ENCODE measurements around the gene GPR83.
"Not testable (repeated sequence)": the region's sequence is repeated elsewhere in the genome, so short reads cannot be mapped to it uniquely, and the experiment has no call there.

GPR83 gene

DNA sequence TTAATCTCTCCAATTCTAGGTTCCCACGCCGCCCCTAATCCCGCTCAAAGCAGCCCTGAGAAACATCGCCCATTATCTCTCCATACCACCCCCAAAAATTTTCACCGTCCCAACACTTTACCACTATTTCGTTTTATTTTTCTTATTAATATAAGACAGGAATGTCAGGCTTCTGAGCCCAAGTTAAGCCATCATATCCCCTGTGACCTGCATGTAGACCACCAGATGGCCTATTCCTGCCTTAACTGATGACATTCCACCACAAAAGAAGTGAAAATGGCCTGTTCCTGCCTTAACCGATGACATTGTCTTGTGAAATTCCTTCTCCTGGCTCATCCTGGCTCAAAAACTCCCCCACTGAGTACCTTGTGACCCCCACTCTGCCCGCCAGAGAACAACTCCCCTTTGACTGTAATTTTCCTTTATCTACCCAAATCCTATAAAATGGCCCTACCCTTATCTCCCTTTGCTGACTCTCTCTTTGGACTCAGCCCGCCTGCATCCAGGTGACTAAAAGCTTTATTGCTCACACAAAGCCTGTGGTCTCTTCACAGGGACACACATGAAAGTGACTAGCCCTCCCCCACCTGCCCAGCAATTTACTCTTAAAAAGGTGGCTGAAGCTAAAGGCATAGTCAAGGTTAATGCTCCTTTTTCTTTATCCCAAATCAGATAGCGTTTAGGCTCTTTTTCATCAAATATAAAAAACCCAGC is 50.2 kb downstream of the GPR83 start:
- not testable (repeated sequence) for DNase-seq

DNA sequence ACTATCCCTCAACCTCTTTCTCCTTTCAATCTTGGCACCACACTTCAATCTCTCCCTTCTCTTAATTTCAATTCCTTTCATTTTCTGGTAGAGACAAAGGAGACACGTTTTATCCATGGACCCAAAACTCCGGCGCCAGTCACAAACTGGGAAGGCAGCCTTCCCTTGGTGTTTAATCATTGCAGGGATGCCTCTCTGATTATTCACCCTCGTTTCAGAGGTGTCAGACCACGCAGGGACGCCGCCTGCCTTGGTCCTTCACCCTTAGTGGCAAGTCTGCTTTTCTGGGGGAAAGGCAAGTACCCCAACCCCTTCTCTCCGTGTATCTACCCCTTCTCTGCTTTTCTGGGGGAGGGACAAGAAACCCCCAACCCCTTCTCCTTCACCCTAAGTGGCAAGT is 54.9 kb downstream of the GPR83 start:
- not testable (repeated sequence) for DNase-seq

DNA sequence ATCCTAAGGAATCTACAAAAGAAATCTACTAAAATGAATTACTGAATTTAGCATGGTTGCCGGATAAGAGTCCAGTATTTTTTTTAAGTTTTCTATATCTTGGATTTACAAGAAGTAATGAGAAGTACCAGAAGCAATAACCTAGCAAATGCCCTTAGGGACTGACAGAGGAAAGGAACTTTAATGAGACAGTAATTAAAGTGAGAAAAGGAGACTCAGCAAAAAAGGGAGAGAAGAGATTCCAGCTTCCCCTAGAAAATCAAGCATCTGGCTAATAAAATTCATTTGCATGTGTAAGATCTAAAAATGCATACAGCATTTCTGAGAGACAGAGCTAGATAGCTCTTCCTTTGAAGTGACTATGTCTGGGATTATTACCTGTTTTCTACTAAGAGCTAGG is 57.7 kb downstream of the GPR83 start:
- DNase-seq = no peak

DNA sequence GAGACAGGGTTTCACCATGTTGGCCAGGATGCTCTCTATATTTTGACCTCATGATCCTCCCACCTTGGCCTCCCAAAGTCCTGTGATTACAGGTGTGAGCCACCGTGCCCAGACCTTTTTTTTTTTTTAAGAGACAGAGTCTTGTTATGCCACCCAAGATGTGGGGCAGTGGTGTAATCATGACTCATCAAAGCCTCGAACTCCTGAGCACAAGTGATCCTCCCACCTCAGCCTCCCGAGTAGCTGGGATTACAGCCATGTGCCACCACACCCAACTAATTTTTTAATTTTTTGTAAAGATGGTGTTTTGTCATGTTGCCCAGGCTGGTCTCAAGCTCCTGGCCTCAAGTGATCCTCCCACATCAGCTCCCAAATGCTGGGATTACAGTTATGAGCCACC is 59.0 kb downstream of the GPR83 start:
- DNase-seq = no peak

DNA sequence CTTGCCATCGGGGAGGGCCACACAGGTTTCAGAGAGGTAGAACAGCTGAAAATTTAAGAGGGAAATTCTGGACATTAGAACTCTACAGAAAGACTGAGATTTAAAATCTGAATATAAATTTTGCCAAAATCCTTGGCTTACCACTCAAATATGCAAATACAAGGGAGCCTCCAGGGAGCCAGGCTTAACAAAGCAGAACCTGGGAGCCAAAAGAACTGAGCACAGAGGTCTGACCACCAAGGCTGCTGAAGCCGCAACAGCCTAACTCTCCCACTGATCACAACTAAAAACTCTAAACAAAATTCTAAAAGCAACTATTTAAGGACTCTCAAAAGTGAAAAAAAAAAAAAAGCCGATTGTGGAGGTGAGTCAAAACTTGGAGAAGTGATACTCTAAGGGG is 62.6 kb downstream of the GPR83 start:
- no peak for DNase-seq

DNA sequence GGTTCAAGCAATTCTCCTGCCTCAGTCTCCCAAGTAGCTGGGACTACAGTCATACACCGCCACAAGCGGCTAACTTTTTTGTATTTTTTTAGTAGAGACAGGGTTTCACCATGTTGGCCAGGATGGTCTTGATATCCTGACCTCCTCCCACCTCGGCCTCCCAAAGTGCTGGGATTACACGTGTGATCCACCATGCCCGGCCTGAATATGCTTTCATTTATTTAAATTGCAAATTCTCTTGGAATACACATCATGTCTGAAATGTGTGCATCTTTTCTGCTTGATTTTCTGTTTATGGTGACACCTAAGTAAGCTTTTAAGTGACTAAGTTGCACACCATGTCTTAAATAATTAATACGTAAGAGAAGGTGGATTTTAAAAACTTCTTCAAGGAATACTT is 65.2 kb downstream of the GPR83 start:
- no peak for DNase-seq

DNA sequence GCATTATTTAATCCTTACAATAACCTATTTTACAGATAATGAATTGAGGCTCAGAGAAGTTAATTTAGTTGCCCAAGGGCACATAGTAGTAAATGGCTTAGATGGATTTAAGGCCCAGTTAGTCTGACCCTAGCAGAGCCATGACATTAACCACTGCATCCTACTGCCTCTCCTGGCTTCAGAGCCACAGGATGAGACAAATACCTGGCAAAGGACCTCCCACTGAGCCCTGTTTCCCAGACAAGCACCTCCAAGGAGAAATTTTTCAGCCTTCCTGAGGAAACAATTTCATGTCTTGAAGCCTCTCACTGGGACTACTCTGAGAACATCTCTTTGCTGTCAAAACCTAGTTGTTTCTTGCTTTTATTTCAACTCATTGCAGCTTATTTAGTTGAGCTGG is 68.4 kb downstream of the GPR83 start:
- DNase-seq = no peak

DNA sequence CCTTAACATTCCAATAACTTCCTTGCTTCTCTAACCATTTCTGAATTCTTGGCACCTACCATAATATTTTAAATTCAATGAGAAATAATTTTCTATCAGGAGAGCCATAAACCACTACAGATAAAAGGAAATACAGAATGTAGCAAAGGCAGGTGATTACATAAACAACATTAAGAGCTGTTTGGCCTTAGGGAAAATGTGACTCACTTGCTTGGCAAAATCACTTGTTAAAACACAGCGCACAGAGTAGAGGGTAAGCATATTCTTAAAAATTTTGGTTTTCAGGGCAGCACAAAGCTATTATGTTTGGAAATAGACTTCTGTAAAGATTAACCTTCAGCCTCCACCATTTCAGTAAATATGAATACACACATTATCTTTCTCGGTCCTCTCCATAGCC is 70.4 kb downstream of the GPR83 start:
- no peak for DNase-seq

DNA sequence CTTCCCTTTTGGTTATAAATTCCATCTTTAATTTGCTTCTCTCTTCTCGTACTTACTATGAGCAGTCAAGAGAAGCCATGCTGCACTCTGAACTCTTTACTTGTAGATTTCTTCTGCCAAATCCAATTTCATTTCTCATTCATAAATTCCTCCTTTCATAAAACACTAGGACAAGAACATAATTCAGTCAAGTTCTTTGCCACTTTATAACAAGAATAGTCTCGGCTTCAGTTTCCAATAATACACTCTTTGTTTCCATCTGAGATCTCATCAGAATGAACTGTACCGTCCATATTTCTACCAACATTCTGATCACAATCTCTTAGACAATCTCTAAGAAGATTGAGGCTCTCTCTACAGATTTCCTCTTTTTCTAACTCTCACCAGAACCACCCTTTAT is 71.7 kb downstream of the GPR83 start:
- DNase-seq = no peak

DNA sequence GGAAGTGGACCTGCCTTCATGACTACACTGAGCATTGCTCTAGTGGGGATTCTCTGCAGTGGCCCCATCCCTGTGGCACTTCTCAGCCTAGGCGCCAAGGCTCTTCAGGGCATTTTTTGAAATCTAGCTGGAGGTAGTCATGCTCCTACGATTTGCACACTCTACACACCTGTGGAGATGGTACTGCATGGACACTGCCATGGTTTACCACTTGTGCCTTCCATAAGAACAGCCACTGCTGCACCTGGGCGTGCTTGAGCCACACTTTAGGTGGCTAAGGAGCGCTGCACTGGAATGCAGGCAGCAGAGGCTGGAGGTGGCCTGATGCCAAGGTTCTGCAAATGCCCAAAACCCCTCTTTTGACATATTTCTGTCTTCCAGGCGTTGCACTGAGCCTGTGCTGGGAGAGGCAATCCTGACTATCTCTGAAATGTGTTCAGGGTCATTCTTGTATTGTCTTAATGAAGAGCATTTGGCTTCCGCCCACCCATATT is 72.6 kb downstream of the GPR83 start:
- DNase-seq = no peak

Data from stimulated activated CD4-positive, alpha-beta T cell treated with anti-CD3 and anti-CD28 coated beads, Interleukin-1b, Interleukin-23, amount 100 ng/mL, for 48 hours (primary cell).